HFFc6 (cell line): Measurements from ENCODE around the gene KIRREL3. TPM values are rescaled to one million over a fixed set of nuclear protein-coding genes. Genes with fewer than 3 reads are reported as not detected.

Experiments
- DNase-seq: peaks from one replicate; pipeline ENCODE4 v3.0.0-alpha.2; 2018
- H3K27ac Mint-ChIP-seq: 2 replicates; pipeline ENCODE4 v1.8.0; 2020; ENCODE audit warnings: mild to moderate bottlenecking, mixed read lengths
- H3K27me3 Mint-ChIP-seq: 2 replicates; pipeline ENCODE4 v1.8.0; 2021; ENCODE audit warnings: mild to moderate bottlenecking, moderate library complexity, mixed read lengths; ENCODE audit not compliant: insufficient read depth
- H3K36me3 Mint-ChIP-seq: 2 replicates; pipeline ENCODE4 v1.8.0; 2021; ENCODE audit warnings: low read depth, mixed read lengths
- H3K4me1 Mint-ChIP-seq: 2 replicates; pipeline ENCODE4 v1.8.0; 2020; ENCODE audit warnings: low read depth, mixed read lengths
- H3K4me3 Mint-ChIP-seq: 2 replicates; pipeline ENCODE4 v1.8.0; 2020; ENCODE audit warnings: mild to moderate bottlenecking, moderate library complexity, mixed read lengths
- H3K9me3 Mint-ChIP-seq: 2 replicates; pipeline ENCODE4 v1.8.0; 2020; ENCODE audit warnings: mild to moderate bottlenecking, mixed read lengths
- total RNA-seq, 6 experiments: library from RNA; stranded (reverse); fragmentation: NEBNext Ultra II Directional; extraction: Animal tissue kit (Norgen Biotek cat#: 25700); gene quantifications; 2 replicates in 1 of 6; 3 replicates in 5 of 6; pipeline ENCODE4 v1.2.3, GENCODE V29; 2021
- TF ChIP-seq, protein P1 (sequence below): fragments of 200-600 bp; sonication (generic); IDR thresholded peaks from 2 replicates; pipeline ENCODE4 v1.5.0; 2021; ENCODE audit warnings: antibody characterized with exemption, mild to moderate bottlenecking

The KIRREL3 gene
- total RNA-seq, 6 experiments from 2014 or later, result 22.2 to 38.2 (median 33.2) TPM

GRCh38 chr11:126464796-126465195 lies 535.8 kb downstream of the KIRREL3 start:
- no peak overlapping the region for H3K27ac Mint-ChIP-seq
- no peak overlapping the region for H3K4me3 Mint-ChIP-seq
- TF ChIP-seq, protein P1, sequence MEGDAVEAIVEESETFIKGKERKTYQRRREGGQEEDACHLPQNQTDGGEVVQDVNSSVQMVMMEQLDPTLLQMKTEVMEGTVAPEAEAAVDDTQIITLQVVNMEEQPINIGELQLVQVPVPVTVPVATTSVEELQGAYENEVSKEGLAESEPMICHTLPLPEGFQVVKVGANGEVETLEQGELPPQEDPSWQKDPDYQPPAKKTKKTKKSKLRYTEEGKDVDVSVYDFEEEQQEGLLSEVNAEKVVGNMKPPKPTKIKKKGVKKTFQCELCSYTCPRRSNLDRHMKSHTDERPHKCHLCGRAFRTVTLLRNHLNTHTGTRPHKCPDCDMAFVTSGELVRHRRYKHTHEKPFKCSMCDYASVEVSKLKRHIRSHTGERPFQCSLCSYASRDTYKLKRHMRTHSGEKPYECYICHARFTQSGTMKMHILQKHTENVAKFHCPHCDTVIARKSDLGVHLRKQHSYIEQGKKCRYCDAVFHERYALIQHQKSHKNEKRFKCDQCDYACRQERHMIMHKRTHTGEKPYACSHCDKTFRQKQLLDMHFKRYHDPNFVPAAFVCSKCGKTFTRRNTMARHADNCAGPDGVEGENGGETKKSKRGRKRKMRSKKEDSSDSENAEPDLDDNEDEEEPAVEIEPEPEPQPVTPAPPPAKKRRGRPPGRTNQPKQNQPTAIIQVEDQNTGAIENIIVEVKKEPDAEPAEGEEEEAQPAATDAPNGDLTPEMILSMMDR, result no peak
- H3K9me3 Mint-ChIP-seq, result no peaks in the 10 kb centered on the region; the same call in 1 of the 2 replicates
- DNase-seq, result no peak
- H3K27me3 Mint-ChIP-seq, result peaks cover 6% of the 10 kb centered on the region
- peaks cover 14% of the 10 kb centered on the region for H3K4me1 Mint-ChIP-seq
- peaks cover 9% of the 10 kb centered on the region; the same call in 1 of the 2 replicates for H3K36me3 Mint-ChIP-seq

DNA sequence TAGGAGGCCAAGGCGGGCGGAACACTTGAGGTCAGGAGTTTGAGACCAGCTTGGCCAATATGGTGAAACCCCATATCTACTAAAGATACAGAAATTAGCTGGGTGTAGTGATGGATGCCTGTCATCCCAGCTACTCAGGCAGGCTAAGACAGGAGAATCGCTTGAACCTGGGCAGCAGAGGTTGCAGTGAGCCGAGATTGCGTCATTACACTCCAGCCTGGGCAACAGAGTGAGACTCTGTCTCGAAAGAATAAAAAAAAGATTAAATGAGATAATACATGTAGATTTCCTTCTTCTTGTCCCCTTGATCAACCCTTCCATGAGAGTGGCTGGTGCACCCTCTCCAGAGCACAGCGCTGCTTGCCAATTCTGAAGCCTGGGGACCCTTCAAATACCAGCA lies 538.1 kb downstream of the KIRREL3 start:
- Mint-ChIP-seq H3K27me3 (peaks cover 6% of the 10 kb centered on the region), H3K36me3 (peaks cover 9% of the 10 kb centered on the region; the same call in 1 of the 2 replicates), H3K4me1 (peaks cover 14% of the 10 kb centered on the region), H3K4me3 (no peak overlapping the region), H3K27ac (no peak overlapping the region), H3K9me3 (no peaks in the 10 kb centered on the region; the same call in 1 of the 2 replicates)
- TF ChIP-seq, protein P1, result no peak
- no peak for DNase-seq

GRCh38 chr11:126461996-126462395 lies 538.6 kb downstream of the KIRREL3 start:
- H3K27me3 Mint-ChIP-seq, result peaks cover 6% of the 10 kb centered on the region
- H3K9me3 Mint-ChIP-seq, result no peaks in the 10 kb centered on the region; the same call in 1 of the 2 replicates
- no peak for DNase-seq
- H3K27ac Mint-ChIP-seq, result no peak overlapping the region
- TF ChIP-seq, protein P1, result no peak
- H3K4me1 Mint-ChIP-seq, result peaks cover 14% of the 10 kb centered on the region
- no peak overlapping the region for H3K4me3 Mint-ChIP-seq
- H3K36me3 Mint-ChIP-seq, result peaks cover 9% of the 10 kb centered on the region; the same call in 1 of the 2 replicates

- no peak for DNase-seq
- Mint-ChIP-seq H3K27ac (no peak overlapping the region), H3K4me3 (no peak overlapping the region), H3K36me3 (peaks cover 9% of the 10 kb centered on the region; the same call in 1 of the 2 replicates), H3K27me3 (peaks cover 6% of the 10 kb centered on the region), H3K4me1 (peaks cover 7% of the 10 kb centered on the region), H3K9me3 (no peaks in the 10 kb centered on the region; the same call in 1 of the 2 replicates)
- TF ChIP-seq, protein P1, result no peak
Observed at GRCh38 chr11:126461096-126461440, 539.5 kb downstream of the KIRREL3 start.

DNA sequence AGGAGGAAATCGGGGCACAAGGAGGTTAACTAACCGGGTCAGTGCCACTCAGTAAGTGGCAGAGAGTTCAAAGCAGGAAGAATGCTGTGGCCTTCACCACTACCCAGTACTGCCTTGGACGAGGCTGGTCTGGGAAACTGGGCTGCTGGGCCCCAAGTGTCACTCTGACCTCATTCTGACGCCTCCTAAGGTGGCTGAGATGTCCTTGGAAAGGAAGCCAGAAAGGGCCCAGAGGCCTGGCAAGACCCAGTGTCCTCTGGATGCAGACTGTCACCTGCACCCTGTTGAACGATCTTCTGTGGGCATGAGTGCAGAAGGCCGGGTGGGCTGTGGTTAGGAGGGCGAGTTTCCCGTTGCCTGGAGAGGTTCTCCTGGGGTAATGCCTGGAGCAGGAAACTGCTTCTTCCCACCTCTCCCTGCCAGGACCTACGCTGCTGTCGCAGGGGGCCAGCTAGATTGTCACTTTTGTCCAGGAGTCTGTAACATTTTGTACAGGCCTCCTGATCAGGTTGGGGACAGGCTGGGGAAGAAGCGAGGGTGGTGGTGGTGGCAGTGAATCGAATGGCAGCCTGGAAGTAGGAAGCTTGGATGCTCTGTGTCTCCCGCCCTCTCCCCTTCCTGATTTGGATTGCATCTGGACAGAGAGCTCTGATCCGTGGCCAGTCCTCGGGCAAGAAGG lies 540.0 kb downstream of the KIRREL3 start:
- no peak for DNase-seq
- H3K4me1 Mint-ChIP-seq, result peaks cover 2% of the 10 kb centered on the region
- no peaks in the 10 kb centered on the region; the same call in 1 of the 2 replicates for H3K9me3 Mint-ChIP-seq
- H3K36me3 Mint-ChIP-seq, result peaks cover 9% of the 10 kb centered on the region; the same call in 1 of the 2 replicates
- peaks cover 6% of the 10 kb centered on the region for H3K27me3 Mint-ChIP-seq
- no peak overlapping the region for H3K27ac Mint-ChIP-seq
- H3K4me3 Mint-ChIP-seq, result no peak overlapping the region
- TF ChIP-seq, protein P1, result no peak
